RWPE1 (cell line): ENCODE results near the gene FOXG1.
A peak's percentile ranks its signal among the peaks of the same experiment; 100 is the strongest.

Source experiments
- CTCF ChIA-PET: fragments of 350-600 bp; sonication (Branson Sonifier 250); formaldehyde crosslinking; extraction: SDS; loops from one replicate; lab custom pipeline; 2021; lab: Yijun Ruan, JAX
- POLR2A ChIA-PET: fragments of 400-600 bp; formaldehyde crosslinking; extraction: SDS; loops from one replicate; lab custom pipeline; 2020; ENCODE audit warnings: antibody characterized with exemption; ENCODE audit not compliant: low non-redundant PET; lab: Yijun Ruan, JAX
- DNase-seq: peaks from one replicate; pipeline ENCODE4 v3.0.0; 2012; ENCODE audit warnings: low spot score
- H3K27ac ChIP-seq: fragments of 450-650 bp; 2 replicates; pipeline ENCODE4 v1.5.1; 2017
- CTCF ChIP-seq: fragments of 450-650 bp; conservative IDR thresholded peaks from 2 replicates; pipeline ENCODE4 v1.5.1; 2017; ENCODE audit warnings: low read depth, mild to moderate bottlenecking

FOXG1 gene

GRCh38 chr14:28766469-28766955 lies at the start of gene FOXG1:
Gene FOXG1 (plus strand): TSS chr14:28766787. CDS start chr14:28767280, 493 bp downstream.
- ChIA-PET POLR2A (no interaction called here), CTCF (interaction anchor here (0.7 kb wide), 1 partner anchor 71 kb away, joined by 4 read pairs; no protein-coding TSS in a partner anchor)
- no peak for TF ChIP-seq CTCF
- peak; percentile 67 for DNase-seq
- H3K27ac ChIP-seq, result no peak within 1 kb of the TSS

GRCh38 chr14:28719130-28719529 lies 47.5 kb upstream of the FOXG1 start:
- TF ChIP-seq CTCF, result no peak
- DNase-seq, result no peak
- ChIA-PET CTCF (no interaction called here), POLR2A (no interaction called here)
- no peak overlapping the region for H3K27ac ChIP-seq

- no peak overlapping the region for H3K27ac ChIP-seq
- ChIA-PET CTCF (no interaction called here), POLR2A (no interaction called here)
- no peak for TF ChIP-seq CTCF
- no peak for DNase-seq
Observed at GRCh38 chr14:28731358-28731757, 35.2 kb upstream of the FOXG1 start.

- no peak for DNase-seq
- CTCF ChIA-PET, result interaction anchor here (0.6 kb wide), 1 partner anchor 43 kb away, joined by 3 read pairs; no protein-coding TSS in a partner anchor
- no peak overlapping the region for H3K27ac ChIP-seq
- no peak for TF ChIP-seq CTCF
- POLR2A ChIA-PET, result no interaction called here
Observed at GRCh38 chr14:28742171-28742846, 24.3 kb upstream of the FOXG1 start.

- TF ChIP-seq CTCF, result no peak
- no peak overlapping the region for H3K27ac ChIP-seq
- peak; percentile 49 for DNase-seq
- POLR2A ChIA-PET, result no interaction called here
- CTCF ChIA-PET, result no interaction called here
Observed at GRCh38 chr14:28744126-28744525, 22.5 kb upstream of the FOXG1 start.

- H3K27ac ChIP-seq, result no peak overlapping the region
- ChIA-PET POLR2A (no interaction called here), CTCF (interaction anchor here (0.5 to 1.1 kb wide), 3 partner anchors 12 to 664 kb away, joined by 3 to 4 read pairs (median 3); no protein-coding TSS in a partner anchor)
- no peak for DNase-seq
- no peak for TF ChIP-seq CTCF
Observed at GRCh38 chr14:28745176-28745575, 21.4 kb upstream of the FOXG1 start.
